ENCODE data around the gene ZKSCAN8.

The ZKSCAN8 gene

DNA sequence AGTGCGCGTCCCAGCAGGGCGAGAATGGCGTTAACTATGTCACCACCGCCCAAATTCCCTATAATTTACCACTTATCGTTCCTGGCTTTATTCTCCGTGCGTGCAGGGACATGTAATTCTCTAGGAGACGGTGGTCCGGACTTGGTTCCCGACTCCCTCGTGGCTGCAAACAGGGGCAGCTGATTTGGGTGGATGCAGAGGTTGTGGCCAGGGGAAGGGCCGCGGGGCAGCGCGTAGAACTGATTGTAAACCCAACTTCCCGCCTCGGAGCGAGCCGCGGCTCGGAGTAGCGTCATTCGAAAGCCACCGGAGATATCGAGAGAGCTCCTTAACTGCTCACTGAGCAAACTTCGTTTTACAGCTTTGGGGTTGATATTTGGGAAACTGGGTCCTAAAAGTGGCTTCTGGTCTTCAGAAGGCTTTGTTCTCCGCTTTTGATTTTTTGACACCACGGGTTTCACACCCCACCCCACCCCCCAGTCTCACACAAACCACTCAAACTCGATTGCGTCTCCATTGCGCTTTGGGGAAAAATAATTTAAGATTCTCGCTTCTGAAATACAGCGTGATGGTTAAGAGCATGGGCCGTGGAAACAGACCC, 65.9 kb downstream of the ZKSCAN8 start:
- peak; percentile 27 for DNase-seq

DNA sequence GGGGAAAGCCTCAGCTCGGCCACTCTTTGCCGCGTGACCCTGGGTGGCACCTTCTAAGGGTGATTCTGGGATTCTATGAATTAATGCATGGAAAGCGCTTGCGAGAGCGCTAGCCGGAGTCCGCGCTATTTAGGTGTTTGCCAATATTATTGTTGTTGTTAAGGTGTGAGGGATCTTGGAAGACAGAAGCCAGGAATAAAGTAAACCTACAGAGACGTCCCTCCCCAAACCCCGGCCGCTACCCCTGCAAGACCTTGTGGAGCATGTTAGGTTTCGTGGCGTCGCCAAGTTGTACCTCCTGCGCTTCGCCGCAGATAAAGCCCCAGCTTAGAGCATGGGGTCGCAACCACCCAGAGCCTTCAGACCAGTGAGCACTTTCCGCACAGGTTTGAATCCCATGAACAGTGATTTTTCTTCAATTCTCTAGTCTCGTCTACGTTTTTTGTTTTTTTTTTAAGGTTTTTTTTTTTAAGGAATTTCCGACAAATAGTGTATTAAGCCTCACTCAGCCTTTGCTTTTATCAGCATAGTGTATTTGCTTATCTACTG, 66.5 kb downstream of the ZKSCAN8 start:
- no peak for DNase-seq

All from stimulated activated CD4-positive, alpha-beta T cell treated with anti-CD3 and anti-CD28 coated beads, Interleukin-1b, Interleukin-23, amount 100 ng/mL, for 48 hours (primary cell).